D721Med (cell line): ENCODE measurements around the gene PRLHR.
A peak's percentile ranks its signal among the peaks of the same experiment; 100 is the strongest.

Experiments
- DNase-seq: peaks from one replicate; pipeline ENCODE4 v3.0.0; 2011; ENCODE audit warnings: low spot score; ENCODE audit not compliant: insufficient read length
- FAIRE-seq: peaks from 2 replicates; lab custom pipeline; 2011; peaks lifted over from hg19 to GRCh38; lab: Jason Lieb, UNC
- CTCF ChIP-seq: IDR thresholded peaks from 2 replicates; pipeline ENCODE4 v1.5.1; 2012; ENCODE audit warnings: mild to moderate bottlenecking, control low read depth; ENCODE audit not compliant: insufficient read depth; ENCODE audit errors: missing control alignments

The PRLHR gene

GRCh38 chr10:118595598-118596425 is at the start of gene PRLHR:
PRLHR (minus strand) TSS chr10:118595648; CDS start chr10:118595244, 404 bp downstream.
- peak; percentile 47 for DNase-seq
- FAIRE-seq: no peak
- no peak for TF ChIP-seq CTCF

GRCh38 chr10:118642228-118642627 is 46.8 kb upstream of the PRLHR start:
- DNase-seq (no peak), FAIRE-seq (no peak)
- TF ChIP-seq CTCF: no peak

- FAIRE-seq (no peak), DNase-seq (no peak)
- no peak for TF ChIP-seq CTCF
Observed at GRCh38 chr10:118638680-118639079, 43.2 kb upstream of the PRLHR start.

- no peak for TF ChIP-seq CTCF
- FAIRE-seq: no peak
- no peak for DNase-seq
Observed at GRCh38 chr10:118635674-118636402, 40.4 kb upstream of the PRLHR start.

GRCh38 chr10:118633786-118634185 is 38.3 kb upstream of the PRLHR start:
- no peak for FAIRE-seq
- no peak for TF ChIP-seq CTCF
- no peak for DNase-seq

GRCh38 chr10:118629211-118629610 is 33.8 kb upstream of the PRLHR start:
- no peak for DNase-seq
- FAIRE-seq: no peak
- no peak for TF ChIP-seq CTCF
